Brain microvascular endothelial cell (primary cell): ENCODE data around the gene MCUR1.

Experiments used
- DNase-seq: peaks from one replicate; pipeline ENCODE4 v3.0.0-alpha.2; 2020
- H3K27ac ChIP-seq: fragments of 250-450 bp; sonication (Bioruptor Pico); 2 replicates; pipeline ENCODE4 v1.5.1; 2020; ENCODE audit warnings: mild to moderate bottlenecking, moderate library complexity
- H3K27me3 ChIP-seq: fragments of 250-450 bp; sonication (Bioruptor Pico); replicated peaks from 2 replicates; pipeline ENCODE4 v1.5.1; 2020; ENCODE audit warnings: mild to moderate bottlenecking
- H3K36me3 ChIP-seq: fragments of 250-450 bp; sonication (Bioruptor Pico); replicated peaks from 2 replicates; pipeline ENCODE4 v1.5.1; 2020; ENCODE audit warnings: mild to moderate bottlenecking
- H3K4me3 ChIP-seq: 2 replicates; pipeline ENCODE4 v1.5.1; 2011; ENCODE audit warnings: low read depth, mild to moderate bottlenecking, control low read depth, low read length, moderate library complexity
- in situ Hi-C: cut with HindIII; loops from 2 replicates; pipeline ENCODE4 v1.10.0; 2017; ENCODE audit warnings: low sequenced_read_pairs, low pct_ligation_motif_present
- TF ChIP-seq, protein P1 (sequence below): IDR thresholded peaks from 2 replicates; pipeline ENCODE4 v1.5.1; 2011; ENCODE audit warnings: low read depth, mild to moderate bottlenecking, moderate library complexity, low read length, control low read depth, inconsistent platforms; ENCODE audit errors: missing control alignments

The MCUR1 gene

DNA sequence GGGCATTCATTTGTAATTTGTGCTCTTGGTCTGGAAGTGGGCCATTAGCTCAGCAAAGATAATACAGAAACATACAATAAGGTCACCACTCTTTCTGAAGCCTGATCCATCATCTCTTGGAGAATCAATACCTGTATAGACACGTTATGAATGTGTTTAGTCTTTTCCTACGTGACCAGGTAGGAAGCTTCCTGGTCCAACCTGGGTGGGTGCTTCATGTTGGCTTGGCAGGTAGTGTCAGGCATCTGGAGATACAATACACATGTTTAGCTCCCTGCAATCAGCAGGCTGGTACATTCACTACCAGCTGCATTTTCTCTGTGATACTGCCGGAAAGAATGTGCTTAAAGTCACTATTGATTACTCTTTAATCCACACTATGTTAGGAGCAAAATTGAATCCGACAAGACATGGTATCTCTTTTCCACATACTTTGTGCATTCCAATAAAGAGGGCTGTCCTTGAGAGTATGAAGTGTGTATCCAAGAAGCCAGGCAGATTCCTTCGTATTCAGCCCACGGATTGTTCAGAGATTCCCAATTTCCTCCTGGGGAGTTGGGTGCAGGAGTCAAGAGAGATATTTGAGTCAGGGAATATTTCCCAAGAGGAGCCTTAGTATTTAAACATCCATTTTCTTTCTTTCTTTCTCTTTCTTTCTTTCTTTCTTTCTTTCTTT is 52.9 kb downstream of the MCUR1 start:
- H3K27ac ChIP-seq = no peak overlapping the region
- no peak overlapping the region for H3K4me3 ChIP-seq
- H3K27me3 ChIP-seq = no peaks in the 10 kb centered on the region
- DNase-seq = no peak
- H3K36me3 ChIP-seq = no peaks in the 10 kb centered on the region
- in situ Hi-C loops = no loop called here
- TF ChIP-seq, protein P1, sequence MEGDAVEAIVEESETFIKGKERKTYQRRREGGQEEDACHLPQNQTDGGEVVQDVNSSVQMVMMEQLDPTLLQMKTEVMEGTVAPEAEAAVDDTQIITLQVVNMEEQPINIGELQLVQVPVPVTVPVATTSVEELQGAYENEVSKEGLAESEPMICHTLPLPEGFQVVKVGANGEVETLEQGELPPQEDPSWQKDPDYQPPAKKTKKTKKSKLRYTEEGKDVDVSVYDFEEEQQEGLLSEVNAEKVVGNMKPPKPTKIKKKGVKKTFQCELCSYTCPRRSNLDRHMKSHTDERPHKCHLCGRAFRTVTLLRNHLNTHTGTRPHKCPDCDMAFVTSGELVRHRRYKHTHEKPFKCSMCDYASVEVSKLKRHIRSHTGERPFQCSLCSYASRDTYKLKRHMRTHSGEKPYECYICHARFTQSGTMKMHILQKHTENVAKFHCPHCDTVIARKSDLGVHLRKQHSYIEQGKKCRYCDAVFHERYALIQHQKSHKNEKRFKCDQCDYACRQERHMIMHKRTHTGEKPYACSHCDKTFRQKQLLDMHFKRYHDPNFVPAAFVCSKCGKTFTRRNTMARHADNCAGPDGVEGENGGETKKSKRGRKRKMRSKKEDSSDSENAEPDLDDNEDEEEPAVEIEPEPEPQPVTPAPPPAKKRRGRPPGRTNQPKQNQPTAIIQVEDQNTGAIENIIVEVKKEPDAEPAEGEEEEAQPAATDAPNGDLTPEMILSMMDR = no peak

DNA sequence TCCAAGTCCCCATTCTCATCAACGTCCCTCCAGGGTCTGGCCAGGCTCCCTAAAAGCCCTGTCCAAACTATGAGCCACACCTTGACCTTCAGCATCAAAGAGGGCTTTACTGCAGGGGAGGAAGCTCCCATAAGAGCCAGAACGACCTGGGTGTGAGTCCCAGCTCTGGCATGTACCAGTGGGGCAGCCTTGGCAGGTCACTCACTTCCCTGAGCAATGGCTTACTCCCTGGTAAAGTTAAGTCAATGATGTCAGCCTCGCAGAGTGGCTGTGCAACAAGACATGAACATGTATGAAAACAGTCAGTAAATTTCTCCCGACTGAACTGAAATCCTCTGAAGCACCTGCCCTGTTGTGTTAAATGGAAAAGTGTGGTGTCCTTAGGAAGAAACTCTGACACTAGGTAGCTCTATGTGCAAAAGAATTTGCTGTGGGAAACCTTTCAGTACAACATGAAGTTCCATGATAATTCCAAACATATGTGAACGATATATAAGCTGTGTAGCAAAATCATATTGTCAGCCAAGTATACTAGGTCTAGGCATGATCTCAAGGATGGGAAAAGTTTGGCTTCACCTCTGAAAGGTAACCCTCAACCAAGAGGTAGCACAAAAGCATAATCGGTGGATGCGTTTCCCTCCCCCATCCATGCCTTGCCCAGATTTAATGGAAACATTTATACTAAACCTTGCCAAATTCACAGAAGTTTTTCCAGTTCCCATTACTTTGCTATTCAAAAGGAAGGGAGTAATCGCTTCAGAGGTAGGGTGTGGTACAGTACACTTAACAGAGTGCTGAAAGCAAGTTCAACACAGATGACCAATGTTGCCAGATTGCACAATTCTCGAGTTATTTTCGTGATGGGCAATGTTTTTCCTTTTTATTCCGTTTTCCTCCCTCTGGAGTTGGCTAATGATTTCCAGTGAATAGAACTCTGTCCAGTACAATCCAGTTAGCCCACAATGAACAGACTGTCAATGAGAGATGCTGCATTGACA is 53.8 kb downstream of the MCUR1 start:
- TF ChIP-seq, protein P1 = no peak
- in situ Hi-C loops = no loop called here

DNA sequence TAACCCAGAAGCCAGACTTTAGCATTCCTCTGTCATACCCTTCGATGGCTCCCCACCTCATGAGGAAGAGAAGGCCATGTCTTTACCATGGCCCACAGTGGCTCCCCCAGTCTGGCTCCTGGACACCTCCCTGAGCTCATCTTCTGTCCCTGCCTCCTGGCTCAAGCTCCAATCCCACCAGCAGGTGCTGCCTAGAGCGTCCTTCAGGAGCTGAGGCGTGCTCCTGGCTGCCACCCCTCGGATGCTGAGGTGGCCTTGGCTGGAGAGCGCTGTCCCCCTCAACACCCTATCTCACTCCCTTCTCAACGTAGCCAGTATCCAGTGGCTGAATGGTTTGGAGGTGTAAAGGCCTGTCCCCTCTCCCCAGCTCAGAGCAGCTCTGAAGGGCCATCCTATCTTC is 55.3 kb downstream of the MCUR1 start:
- H3K27ac ChIP-seq = no peak overlapping the region
- no peak for DNase-seq
- no peak overlapping the region for H3K4me3 ChIP-seq
- H3K27me3 ChIP-seq = no peaks in the 10 kb centered on the region
- in situ Hi-C loops = no loop called here
- TF ChIP-seq, protein P1 = no peak
- no peaks in the 10 kb centered on the region for H3K36me3 ChIP-seq

More for the DNA sequence above, 53.8 kb downstream of the MCUR1 start:
- no peak overlapping the region for H3K27ac ChIP-seq
- DNase-seq = no peak
- no peak overlapping the region for H3K4me3 ChIP-seq
- no peaks in the 10 kb centered on the region for H3K27me3 ChIP-seq
- H3K36me3 ChIP-seq = no peaks in the 10 kb centered on the region

DNA sequence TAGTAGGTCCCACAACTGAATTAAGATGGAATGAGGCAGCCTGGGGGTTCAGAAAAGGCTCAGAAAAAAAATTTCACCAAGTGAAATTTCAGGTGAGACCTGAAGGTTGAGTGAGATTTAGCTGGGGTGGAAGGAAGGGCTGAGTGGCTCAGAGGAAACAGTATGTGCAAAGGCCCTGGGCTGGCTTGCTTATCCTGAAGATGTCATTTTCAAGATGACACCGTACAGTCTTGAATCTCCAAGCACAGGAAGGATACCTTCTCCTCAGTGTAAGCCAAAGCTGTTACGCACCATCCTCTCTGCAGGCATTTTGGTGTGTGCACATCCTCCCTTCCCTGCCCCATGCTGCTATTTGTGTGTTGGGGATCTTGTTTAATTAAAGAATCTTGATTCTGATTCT is 59.7 kb downstream of the MCUR1 start:
- Histone ChIP-seq H3K27me3 (no peaks in the 10 kb centered on the region), H3K4me3 (no peak overlapping the region), H3K27ac (no peak overlapping the region), H3K36me3 (no peaks in the 10 kb centered on the region)
- in situ Hi-C loops = no loop called here
- TF ChIP-seq, protein P1 = no peak
- DNase-seq = no peak

DNA sequence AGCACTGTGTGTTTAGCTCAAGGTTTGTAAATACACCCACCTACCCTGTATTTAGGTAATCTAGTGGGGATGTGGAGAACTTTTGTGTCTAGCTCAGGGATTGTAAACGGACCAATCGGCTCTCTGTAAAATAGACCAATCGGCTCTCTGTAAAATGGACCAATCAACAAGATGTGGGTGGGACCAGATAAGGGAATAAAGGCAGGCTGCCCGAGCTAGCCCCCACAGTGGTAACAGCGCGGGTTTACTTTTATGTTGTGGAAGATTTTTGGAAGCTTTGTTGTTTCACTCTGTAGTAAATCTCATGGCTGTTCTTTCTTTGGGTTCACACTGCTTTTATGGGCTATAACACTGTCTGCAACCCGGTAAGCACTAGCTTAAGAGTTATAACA is 70.6 kb downstream of the MCUR1 start:
- H3K27ac ChIP-seq = no peak overlapping the region
- H3K4me3 ChIP-seq = no peak overlapping the region
- no peaks in the 10 kb centered on the region for H3K36me3 ChIP-seq
- no peaks in the 10 kb centered on the region for H3K27me3 ChIP-seq
- TF ChIP-seq, protein P1 = no peak
- DNase-seq = no peak
- in situ Hi-C loops = no loop called here
